Stimulated activated CD4-positive, alpha-beta T cell treated with anti-CD3 and anti-CD28 coated beads, Interleukin-2, amount 100 ng/mL, for 48 hours (primary cell): ENCODE measurements around the gene ALDH1B1.
"Not testable (repeated sequence)": the region's sequence is repeated elsewhere in the genome, so short reads cannot be mapped to it uniquely, and the experiment has no call there.

Experiments
- DNase-seq, 2 donors: peaks; one replicate each; pipeline ENCODE4 v3.0.0-alpha.2; 2020

Gene ALDH1B1

GRCh38 chr9:38362852-38363588 lies 29.5 kb upstream of the ALDH1B1 start:
- DNase-seq = no peak

DNA sequence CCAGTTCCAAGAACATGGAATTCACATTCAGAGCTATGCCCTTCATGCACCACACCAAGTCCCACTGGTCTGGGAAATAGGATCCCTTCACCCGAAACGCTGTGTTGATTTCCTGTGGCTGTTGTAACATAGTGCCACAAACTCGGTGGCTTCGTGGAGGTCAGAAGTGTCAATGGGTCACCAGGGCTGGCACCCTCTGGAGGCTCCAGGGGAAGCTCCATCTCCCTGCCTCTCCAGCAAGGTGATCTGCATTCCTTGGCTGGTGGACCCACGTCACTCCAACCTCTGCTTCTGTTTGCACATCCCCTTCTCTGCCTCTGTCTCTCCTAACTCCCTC lies 28.9 kb upstream of the ALDH1B1 start:
- no peak for DNase-seq

- DNase-seq = no peak
These were observed 24.6 kb upstream of the ALDH1B1 start for GRCh38 chr9:38367898-38368297.

GRCh38 chr9:38368731-38369130 lies 23.8 kb upstream of the ALDH1B1 start:
- no peak for DNase-seq

DNA sequence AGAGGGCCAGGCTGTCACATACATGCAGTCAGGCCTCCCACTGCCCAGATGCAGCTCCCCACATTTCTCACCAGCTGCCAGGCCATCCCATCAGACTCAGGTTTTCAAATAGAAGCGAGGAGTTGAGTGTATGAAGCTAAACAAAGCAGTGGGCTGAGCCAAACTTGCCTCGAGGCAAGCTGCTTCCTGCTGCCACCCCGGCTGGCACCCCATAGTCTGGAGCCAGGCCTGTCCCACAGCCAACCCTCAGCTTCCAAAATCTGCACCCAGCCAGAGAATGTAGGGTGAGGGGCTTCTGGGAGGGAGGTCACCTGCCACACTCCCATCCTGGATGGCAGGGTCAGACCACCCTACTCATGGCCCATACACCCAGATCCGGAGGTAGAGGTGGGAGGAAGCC lies 22.3 kb upstream of the ALDH1B1 start:
- DNase-seq = no peak

GRCh38 chr9:38371495-38371894 lies 21.0 kb upstream of the ALDH1B1 start:
- DNase-seq = peak in 1 of 2 donors; percentile 2

- no peak for DNase-seq
These were observed 19.5 kb upstream of the ALDH1B1 start for GRCh38 chr9:38372762-38373619.

GRCh38 chr9:38373679-38374078 lies 18.8 kb upstream of the ALDH1B1 start:
- no peak for DNase-seq

GRCh38 chr9:38374847-38375571 lies 17.5 kb upstream of the ALDH1B1 start:
- DNase-seq = no peak

- DNase-seq = no peak
These were observed 16.9 kb upstream of the ALDH1B1 start for GRCh38 chr9:38375572-38375963.

- DNase-seq = no peak
These were observed 16.4 kb upstream of the ALDH1B1 start for GRCh38 chr9:38376021-38376670.

GRCh38 chr9:38377336-38378083 lies 15.0 kb upstream of the ALDH1B1 start:
- DNase-seq = not testable (repeated sequence)

DNA sequence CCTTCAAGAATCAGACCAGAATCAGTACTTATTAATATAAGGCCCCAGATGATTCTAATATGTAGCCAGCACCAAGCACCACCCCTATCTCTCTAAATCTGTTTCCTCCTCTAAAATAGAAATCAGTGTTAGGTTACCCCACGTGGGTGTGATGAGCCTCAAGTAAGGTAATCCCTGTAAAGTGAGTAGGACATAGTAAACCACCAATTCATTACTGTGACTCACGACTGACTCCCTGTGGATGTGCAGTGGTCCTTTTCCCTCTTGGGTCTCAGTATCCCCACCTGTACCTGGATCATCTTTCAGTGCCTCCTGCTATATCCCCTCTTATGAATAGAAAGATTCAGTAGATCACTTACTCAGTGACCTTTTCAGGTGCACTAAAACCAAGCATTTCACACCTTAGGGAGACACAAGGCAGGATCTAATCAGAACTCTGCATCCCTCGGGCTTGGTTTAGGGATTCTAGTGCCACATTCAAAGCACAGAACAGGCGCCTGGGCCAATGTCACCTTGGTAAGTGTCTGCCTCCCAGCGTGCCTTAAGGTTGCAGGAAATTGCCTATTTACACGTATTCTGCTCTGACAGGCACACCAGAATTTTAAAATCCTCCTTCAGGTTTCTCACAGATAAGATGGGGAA lies 12.2 kb upstream of the ALDH1B1 start:
- no peak for DNase-seq

GRCh38 chr9:38380872-38381534 lies 11.5 kb upstream of the ALDH1B1 start:
- no peak for DNase-seq

DNA sequence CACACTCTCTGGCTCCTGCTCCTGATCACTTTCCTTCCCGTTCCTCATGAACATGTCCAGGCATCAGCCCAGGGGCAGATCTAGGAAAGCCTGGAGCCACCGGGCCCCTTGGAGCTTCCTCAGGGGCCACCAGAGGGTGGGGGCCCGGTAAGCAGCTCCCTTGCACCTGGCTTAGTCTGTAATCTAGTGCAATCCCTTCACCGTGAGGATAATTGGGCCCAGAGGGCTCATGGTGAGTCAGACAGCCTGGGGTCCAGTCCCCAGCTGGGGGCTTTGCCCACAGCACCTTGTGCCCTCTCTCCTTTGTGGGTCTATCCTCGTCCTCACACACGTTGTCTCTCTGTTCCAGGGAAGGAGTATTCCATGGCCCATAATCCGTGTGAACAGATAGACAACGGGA lies 10.4 kb upstream of the ALDH1B1 start:
- no peak for DNase-seq

GRCh38 chr9:38384990-38385848 lies 7.3 kb upstream of the ALDH1B1 start:
- DNase-seq = no peak

- no peak for DNase-seq
These were observed 6.6 kb upstream of the ALDH1B1 start for GRCh38 chr9:38385896-38386295.

- no peak for DNase-seq
These were observed 6.1 kb upstream of the ALDH1B1 start for GRCh38 chr9:38386319-38386895.

GRCh38 chr9:38387066-38387465 lies 5.4 kb upstream of the ALDH1B1 start:
- DNase-seq = no peak

GRCh38 chr9:38387751-38388150 lies 4.8 kb upstream of the ALDH1B1 start:
- DNase-seq = no peak
